Tibial artery (tissue), 4 donors: ENCODE data around the gene DMD.

ENCODE experiments used
- DNase-seq, 2 donors: peaks; one replicate each; pipeline ENCODE4 v3.0.0-alpha.2; 2019
- H3K27ac ChIP-seq, 2 donors: fragments of 200-600 bp; sonication (generic) in 1 of 2; 1 replicate in 1 of 2; 2 replicates in 1 of 2; pipeline ENCODE4 v1.5.1; 2018 to 2019; ENCODE audit warnings: mild to moderate bottlenecking in 1 of 2
- H3K27me3 ChIP-seq, 2 donors: fragments of 200-600 bp; sonication (generic) in 1 of 2; one replicate each; pipeline versions ENCODE4 v1.5.1 to v1.6.0; 2016 to 2019
- H3K36me3 ChIP-seq, 3 donors: fragments of 200-600 bp; sonication (generic) in 2 of 3; one replicate each; pipeline ENCODE4 v1.5.1; 2016 to 2019; ENCODE audit warnings: mild to moderate bottlenecking in 2 of 3
- H3K4me1 ChIP-seq, 4 donors: fragments of 200-600 bp; sonication (generic) in 2 of 4; 1 replicate in 3 of 4; 2 replicates in 1 of 4; pipeline ENCODE4 v1.5.1; 2016 to 2019
- H3K4me3 ChIP-seq, 2 donors: fragments of 200-600 bp; sonication (generic) in 1 of 2; 1 replicate in 1 of 2; 2 replicates in 1 of 2; pipeline ENCODE4 v1.5.1; 2018 to 2019; ENCODE audit warnings: mild to moderate bottlenecking in 2 of 2
- H3K9me3 ChIP-seq, 3 donors: fragments of 200-600 bp; sonication (generic) in 1 of 3; one replicate each; pipeline ENCODE4 v1.5.1; 2016 to 2019
- intact Hi-C: fragments of 100-400 bp; cut with DNase I; formaldehyde crosslinking; loops from one replicate; pipeline ENCODE4 v1.15.0; 2023; ENCODE audit warnings: low total_unique reads
- TF ChIP-seq, protein P1 (sequence below), 2 experiments: fragments of 200-600 bp in 1 of 2; fragments of 450-650 bp in 1 of 2; IDR thresholded peaks; one replicate each; pipeline ENCODE4 v1.5.1; 2017 to 2019; ENCODE audit warnings: antibody characterized with exemption in 2 of 2, mild to moderate bottlenecking in 1 of 2, moderate library complexity in 1 of 2

The DMD gene

GRCh38 chrX:31166832-31167231 lies 2044.5 kb downstream of the DMD start:
- Histone ChIP-seq H3K4me3 (no peak overlapping the region), H3K27ac (no peak overlapping the region), H3K9me3 (no peaks in the 10 kb centered on the region), H3K36me3 (no peaks in the 10 kb centered on the region), H3K27me3 (no peaks in the 10 kb centered on the region), H3K4me1 (no peaks in the 10 kb centered on the region)
- TF ChIP-seq, protein P1, sequence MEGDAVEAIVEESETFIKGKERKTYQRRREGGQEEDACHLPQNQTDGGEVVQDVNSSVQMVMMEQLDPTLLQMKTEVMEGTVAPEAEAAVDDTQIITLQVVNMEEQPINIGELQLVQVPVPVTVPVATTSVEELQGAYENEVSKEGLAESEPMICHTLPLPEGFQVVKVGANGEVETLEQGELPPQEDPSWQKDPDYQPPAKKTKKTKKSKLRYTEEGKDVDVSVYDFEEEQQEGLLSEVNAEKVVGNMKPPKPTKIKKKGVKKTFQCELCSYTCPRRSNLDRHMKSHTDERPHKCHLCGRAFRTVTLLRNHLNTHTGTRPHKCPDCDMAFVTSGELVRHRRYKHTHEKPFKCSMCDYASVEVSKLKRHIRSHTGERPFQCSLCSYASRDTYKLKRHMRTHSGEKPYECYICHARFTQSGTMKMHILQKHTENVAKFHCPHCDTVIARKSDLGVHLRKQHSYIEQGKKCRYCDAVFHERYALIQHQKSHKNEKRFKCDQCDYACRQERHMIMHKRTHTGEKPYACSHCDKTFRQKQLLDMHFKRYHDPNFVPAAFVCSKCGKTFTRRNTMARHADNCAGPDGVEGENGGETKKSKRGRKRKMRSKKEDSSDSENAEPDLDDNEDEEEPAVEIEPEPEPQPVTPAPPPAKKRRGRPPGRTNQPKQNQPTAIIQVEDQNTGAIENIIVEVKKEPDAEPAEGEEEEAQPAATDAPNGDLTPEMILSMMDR (IDR thresholded peaks at IDR 0.05), result no peak
- intact Hi-C loops, result no loop called here
- DNase-seq, result no peak

GRCh38 chrX:31166416-31166815 lies 2044.9 kb downstream of the DMD start:
- TF ChIP-seq, protein P1 (IDR thresholded peaks at IDR 0.05), result no peak
- Histone ChIP-seq H3K36me3 (no peaks in the 10 kb centered on the region), H3K27ac (no peak overlapping the region), H3K27me3 (no peaks in the 10 kb centered on the region), H3K4me1 (no peaks in the 10 kb centered on the region), H3K9me3 (no peaks in the 10 kb centered on the region), H3K4me3 (no peak overlapping the region)
- intact Hi-C loops, result no loop called here
- DNase-seq, result no peak

- Histone ChIP-seq H3K9me3 (no peaks in the 10 kb centered on the region), H3K4me1 (no peaks in the 10 kb centered on the region), H3K27ac (no peak overlapping the region), H3K27me3 (no peaks in the 10 kb centered on the region), H3K36me3 (no peaks in the 10 kb centered on the region), H3K4me3 (no peak overlapping the region)
- no peak for DNase-seq
- intact Hi-C loops, result no loop called here
- TF ChIP-seq, protein P1 (IDR thresholded peaks at IDR 0.05), result no peak
Observed at GRCh38 chrX:31165241-31166035, 2045.9 kb downstream of the DMD start.

- no peaks in the 10 kb centered on the region for H3K36me3 ChIP-seq
- no peak for DNase-seq
- H3K27me3 ChIP-seq, result no peaks in the 10 kb centered on the region
- no peak overlapping the region for H3K4me3 ChIP-seq
- no peaks in the 10 kb centered on the region for H3K4me1 ChIP-seq
- H3K27ac ChIP-seq, result no peak overlapping the region
- intact Hi-C loops, result no loop called here
- no peaks in the 10 kb centered on the region for H3K9me3 ChIP-seq
- TF ChIP-seq, protein P1 (IDR thresholded peaks at IDR 0.05), result no peak
Observed at GRCh38 chrX:31154946-31155345, 2056.4 kb downstream of the DMD start.

DNA sequence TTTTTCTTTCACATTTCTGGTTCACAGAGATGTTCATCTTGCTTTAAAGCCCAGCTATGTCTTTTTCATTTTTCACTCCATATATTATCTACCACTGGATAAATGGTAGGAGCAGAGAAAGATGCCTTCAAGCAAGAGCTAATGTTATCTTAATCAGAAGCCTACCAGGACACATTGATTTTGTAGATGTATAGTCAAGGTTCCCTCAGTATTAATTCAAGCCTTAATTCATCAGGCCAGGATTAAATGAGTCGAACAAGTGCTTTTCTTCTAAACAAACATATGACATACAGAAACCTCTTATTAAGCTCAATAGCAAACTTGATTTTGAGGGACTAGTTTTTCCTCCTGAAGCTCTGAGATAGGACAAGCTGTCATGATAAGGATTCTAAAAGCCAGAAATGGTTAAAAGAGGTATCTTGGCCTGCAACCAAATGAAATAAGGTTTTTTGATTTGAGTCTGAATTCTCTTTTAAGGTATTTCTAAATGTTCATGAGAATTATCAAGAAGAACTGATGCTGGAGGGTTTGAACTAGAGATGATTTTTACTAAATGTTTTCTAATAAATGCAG lies 2057.8 kb downstream of the DMD start:
- H3K27me3 ChIP-seq, result no peaks in the 10 kb centered on the region
- TF ChIP-seq, protein P1 (IDR thresholded peaks at IDR 0.05), result no peak
- no peaks in the 10 kb centered on the region for H3K36me3 ChIP-seq
- H3K9me3 ChIP-seq, result no peaks in the 10 kb centered on the region
- intact Hi-C loops, result no loop called here
- no peak for DNase-seq
- H3K4me1 ChIP-seq, result no peaks in the 10 kb centered on the region
- H3K27ac ChIP-seq, result no peak overlapping the region
- H3K4me3 ChIP-seq, result no peak overlapping the region
